ENCODE results near the gene TEX2.

- TF ChIP-seq FOXM1 (IDR thresholded peaks at IDR 0.05; ENCODE audit: borderline replicate concordance, low read depth) (no peak), TAF1 (IDR thresholded peaks at IDR 0.05; ENCODE audit: low read depth) (no peak)
These were observed 36.9 kb downstream of the TEX2 start for GRCh38 chr17:64226132-64226531.
